Uterus (tissue), 2 donors: ENCODE measurements around the gene C16orf92.
"Not testable (repeated sequence)": the region's sequence is repeated elsewhere in the genome, so short reads cannot be mapped to it uniquely, and the experiment has no call there.

ENCODE experiments used
- CTCF ChIP-seq, 4 experiments: fragments of 200-600 bp in 2 of 4; fragments of 450-650 bp in 2 of 4; sonication (generic) in 2 of 4; IDR thresholded peaks; one replicate each; pipeline ENCODE4 v1.5.1; 2016 to 2019; ENCODE audit warnings: antibody characterized with exemption in 4 of 4, mild to moderate bottlenecking in 2 of 4, moderate library complexity in 1 of 4
- POLR2A ChIP-seq, 2 donors: fragments of 450-650 bp; IDR thresholded peaks; one replicate each; pipeline ENCODE4 v1.6.1; 2016; ENCODE audit warnings: antibody characterized with exemption in 2 of 2, mild to moderate bottlenecking in 1 of 2, moderate library complexity in 1 of 2

- TF ChIP-seq CTCF, POLR2A (IDR thresholded peaks at IDR 0.05): not testable (repeated sequence)
Observed at GRCh38 chr16:30012598-30012997, 10.4 kb upstream of the C16orf92 start.
